H1 (cell line): Measurements from ENCODE around the gene PER2. TPM values are rescaled to one million over a fixed set of nuclear protein-coding genes. Genes with fewer than 3 reads are reported as not detected.

Experiments used
- CTCF ChIA-PET: fragments of 300-600 bp; sonication (Branson Sonifier 250); formaldehyde crosslinking; loops from one replicate; lab custom pipeline; 2021; ENCODE audit not compliant: partially characterized antibody; lab: Charles Lee
- POLR2A ChIA-PET: fragments of 300-600 bp; sonication (Branson Sonifier 250); formaldehyde crosslinking; loops from one replicate; lab custom pipeline; 2021; ENCODE audit warnings: inconsistent platforms; ENCODE audit not compliant: partially characterized antibody; lab: Charles Lee
- DNase-seq, 2 experiments: peaks; one replicate each; pipeline versions ENCODE4 v3.0.0 to v3.0.0-alpha.2; 2010 to 2022; ENCODE audit warnings: low spot score in 2 of 2, low read depth in 1 of 2, mixed read lengths in 1 of 2
- FAIRE-seq: peaks from 2 replicates; lab custom pipeline; 2011; peaks lifted over from hg19 to GRCh38; lab: Jason Lieb, UNC
- H2AFZ ChIP-seq: 2 replicates; pipeline ENCODE4 v1.8.1; 2012; ENCODE audit warnings: low read length, inconsistent platforms
- H2AK5ac ChIP-seq: 2 replicates; pipeline ENCODE4 v1.6.1; 2013; ENCODE audit warnings: low read depth, low read length
- H2BK120ac ChIP-seq: replicated peaks from 2 replicates; pipeline ENCODE3; 2013; ENCODE audit warnings: low read depth, low read length, inconsistent platforms
- H2BK12ac ChIP-seq: 2 replicates; pipeline ENCODE4 v1.6.1; 2013; ENCODE audit warnings: low read depth, low read length
- H2BK15ac ChIP-seq: 2 replicates; pipeline ENCODE4 v1.6.1; 2013; ENCODE audit warnings: low read length
- H2BK20ac ChIP-seq: 2 replicates; pipeline ENCODE4 v1.6.1; 2013; ENCODE audit warnings: low read length
- H2BK5ac ChIP-seq: 2 replicates; pipeline ENCODE4 v1.6.1; 2013; ENCODE audit warnings: low read depth, low read length
- H3K14ac ChIP-seq: 2 replicates; pipeline ENCODE4 v1.6.1; 2013; ENCODE audit warnings: inconsistent platforms; ENCODE audit not compliant: insufficient read length
- H3K18ac ChIP-seq: 2 replicates; pipeline ENCODE4 v1.6.1; 2013; ENCODE audit warnings: low read length; ENCODE audit errors: extremely low read depth
- H3K23ac ChIP-seq: 2 replicates; pipeline ENCODE4 v1.6.1; 2013; ENCODE audit warnings: inconsistent platforms; ENCODE audit not compliant: insufficient read length
- H3K23me2 ChIP-seq: 2 replicates; pipeline ENCODE4 v1.6.1; 2013; ENCODE audit warnings: low read depth, low read length
- H3K27ac ChIP-seq: 2 replicates; pipeline ENCODE4 v1.6.1; 2011; ENCODE audit warnings: low read depth, low read length, inconsistent platforms
- H3K27me3 ChIP-seq, 4 experiments: replicated peaks in 1 of 4; 1 replicate in 1 of 4; 2 replicates in 3 of 4; pipeline versions ENCODE4 v1.6.1 to v1.8.1; 2011 to 2013; ENCODE audit warnings: low read length in 3 of 4, mild to moderate bottlenecking in 3 of 4, inconsistent platforms in 2 of 4, mixed read lengths in 2 of 4, moderate library complexity in 1 of 4; ENCODE audit not compliant: control insufficient read depth in 3 of 4, insufficient read depth in 3 of 4; ENCODE audit errors: extremely low read depth in 1 of 4
- H3K36me3 ChIP-seq, 4 experiments: 2 replicates each; pipeline versions ENCODE4 v1.6.1 to v1.8.1; 2011 to 2013; ENCODE audit warnings: mild to moderate bottlenecking in 4 of 4, low read length in 3 of 4, moderate library complexity in 2 of 4, control low read depth in 1 of 4, inconsistent platforms in 1 of 4; ENCODE audit not compliant: insufficient read depth in 4 of 4, control insufficient read depth in 2 of 4
- H3K4ac ChIP-seq: replicated peaks from 2 replicates; pipeline ENCODE3; 2013; ENCODE audit warnings: low read length, low read depth, mixed read lengths, inconsistent platforms; ENCODE audit not compliant: insufficient read length
- H3K4me1 ChIP-seq, 4 experiments: replicated peaks in 1 of 4; 1 replicate in 1 of 4; 2 replicates in 3 of 4; pipeline versions ENCODE4 v1.6.1 to v1.8.1; 2011 to 2013; ENCODE audit warnings: low read length in 3 of 4, inconsistent platforms in 2 of 4, mixed read lengths in 1 of 4; ENCODE audit not compliant: insufficient read depth in 4 of 4, control insufficient read depth in 3 of 4
- H3K4me2 ChIP-seq, 2 experiments: 2 replicates each; pipeline versions ENCODE4 v1.6.1 to v1.8.1; 2011 to 2013; ENCODE audit warnings: low read depth in 2 of 2, low read length in 2 of 2, control low read depth in 1 of 2, inconsistent platforms in 1 of 2, mild to moderate bottlenecking in 1 of 2; ENCODE audit not compliant: insufficient read depth in 1 of 2
- H3K4me3 ChIP-seq, 4 experiments: fragments of 200-600, 300-600 bp in 1 of 4; sonication (generic), shearing (Covaris generic), sonication (Bioruptor Twin) in 1 of 4; 2 replicates each; pipeline versions ENCODE4 v1.5.1 to v1.8.1; 2011 to 2016; ENCODE audit warnings: low read length in 4 of 4, low read depth in 3 of 4, control low read depth in 2 of 4, inconsistent platforms in 2 of 4, mild to moderate bottlenecking in 2 of 4, mixed read lengths in 1 of 4, moderate library complexity in 1 of 4; ENCODE audit not compliant: insufficient read depth in 2 of 4; ENCODE audit errors: extremely low read depth in 1 of 4
- H3K56ac ChIP-seq: replicated peaks from 2 replicates; pipeline ENCODE3; 2013; ENCODE audit warnings: low read depth, mild to moderate bottlenecking, mixed read lengths, low read length, inconsistent platforms; ENCODE audit not compliant: insufficient read length
- H3K79me1 ChIP-seq: 2 replicates; pipeline ENCODE4 v1.6.1; 2013; ENCODE audit warnings: low read depth, low read length, control low read depth
- H3K79me2 ChIP-seq, 2 experiments: 2 replicates each; pipeline versions ENCODE4 v1.6.1 to v1.8.1; 2012 to 2013; ENCODE audit warnings: low read length in 2 of 2, mild to moderate bottlenecking in 2 of 2, inconsistent platforms in 1 of 2; ENCODE audit not compliant: insufficient read depth in 2 of 2, control insufficient read depth in 1 of 2
- H3K9ac ChIP-seq, 4 experiments: replicated peaks in 1 of 4; 1 replicate in 1 of 4; 2 replicates in 3 of 4; pipeline versions ENCODE4 v1.6.1 to v1.8.1; 2011 to 2013; ENCODE audit warnings: low read depth in 3 of 4, low read length in 3 of 4, control low read depth in 2 of 4, mild to moderate bottlenecking in 2 of 4, moderate library complexity in 2 of 4, inconsistent platforms in 1 of 4; ENCODE audit errors: extremely low read depth in 1 of 4
- H3K9me3 ChIP-seq, 2 experiments: 2 replicates each; pipeline versions ENCODE4 v1.6.1 to v1.8.1; 2012 to 2013; ENCODE audit warnings: mild to moderate bottlenecking in 2 of 2, moderate library complexity in 2 of 2, control low read depth in 1 of 2, inconsistent platforms in 1 of 2, low read depth in 1 of 2, low read length in 1 of 2, mixed read lengths in 1 of 2; ENCODE audit not compliant: insufficient read depth in 2 of 2
- H4K20me1 ChIP-seq, 2 experiments: replicated peaks in 1 of 2; 2 replicates each; pipeline versions ENCODE3 to v1.8.1; 2011 to 2013; ENCODE audit warnings: inconsistent platforms in 2 of 2, low read length in 2 of 2, mild to moderate bottlenecking in 1 of 2; ENCODE audit not compliant: insufficient read depth in 2 of 2, control insufficient read depth in 1 of 2
- H4K5ac ChIP-seq: 2 replicates; pipeline ENCODE4 v1.6.1; 2013; ENCODE audit warnings: low read length, low read depth, mixed read lengths, inconsistent platforms; ENCODE audit not compliant: insufficient read length
- H4K8ac ChIP-seq: 2 replicates; pipeline ENCODE4 v1.8.0; 2013; ENCODE audit warnings: mild to moderate bottlenecking, moderate library complexity, low read length, inconsistent platforms; ENCODE audit not compliant: insufficient read depth; ENCODE audit errors: extremely low read depth
- H4K91ac ChIP-seq: replicated peaks from 2 replicates; pipeline ENCODE3; 2013; ENCODE audit warnings: low read length, mixed read lengths, inconsistent platforms; ENCODE audit not compliant: insufficient read length
- BRCA1 ChIP-seq: IDR thresholded peaks from 2 replicates; pipeline ENCODE4 v1.6.1; 2012; ENCODE audit warnings: low read depth, low read length, improper control_type of control experiment
- KDM1A ChIP-seq: fragments of 200-600, 300-600 bp; sonication (generic); IDR thresholded peaks from 2 replicates; pipeline ENCODE4 v1.7.1; 2016; ENCODE audit warnings: mild to moderate bottlenecking, low read length, borderline replicate concordance
- RNF2 ChIP-seq: fragments of 200-900, 300-1000 bp; sonication (generic); IDR thresholded peaks from 2 replicates; pipeline ENCODE4 v1.7.1; 2016; ENCODE audit warnings: borderline replicate concordance, low read depth, mild to moderate bottlenecking, antibody characterized with exemption, low read length; ENCODE audit not compliant: poor library complexity, severe bottlenecking; ENCODE audit errors: missing control alignments
- RXRA ChIP-seq: IDR thresholded peaks from 2 replicates; pipeline ENCODE4 v1.6.1; 2011; ENCODE audit warnings: low read depth, mild to moderate bottlenecking, low read length, moderate library complexity; ENCODE audit not compliant: insufficient read depth
- SAP30 ChIP-seq: fragments of 300-600 bp; sonication (generic); IDR thresholded peaks from 2 replicates; pipeline ENCODE4 v1.7.1; 2012; ENCODE audit warnings: low read length, moderate library complexity, mild to moderate bottlenecking, inconsistent platforms; ENCODE audit not compliant: insufficient read depth, insufficient replicate concordance
- SP4 ChIP-seq: IDR thresholded peaks from 2 replicates; pipeline ENCODE4 v1.6.1; 2012; ENCODE audit warnings: low read length, inconsistent platforms
- SRF ChIP-seq: IDR thresholded peaks from 2 replicates; pipeline ENCODE4 v1.6.1; 2011; ENCODE audit warnings: mild to moderate bottlenecking, low read depth, low read length, moderate library complexity
- TAF1 ChIP-seq: IDR thresholded peaks from 2 replicates; pipeline ENCODE4 v1.6.1; 2011; ENCODE audit warnings: mild to moderate bottlenecking, low read depth, low read length
- TBP ChIP-seq: IDR thresholded peaks from 2 replicates; pipeline ENCODE4 v1.6.1; 2011; ENCODE audit warnings: low read depth, low read length, improper control_type of control experiment
- USF2 ChIP-seq: IDR thresholded peaks from 2 replicates; pipeline ENCODE4 v1.6.1; 2011; ENCODE audit warnings: low read length, improper control_type of control experiment
- WGBS, 2 experiments: shearing (Covaris generic) in 1 of 2; methylation state at CpG; one replicate each; pipeline versions ENCODE4 v1.1.6 to v1.1.7; 2013 to 2015; ENCODE audit warnings: low lambda C conversion rate in 2 of 2, mixed read lengths in 2 of 2, inconsistent platforms in 1 of 2, low coverage in 1 of 2, missing lambda C conversion rate in 1 of 2; ENCODE audit not compliant: insufficient replicate concordance in 2 of 2, insufficient coverage in 1 of 2, insufficient read length in 1 of 2; ENCODE audit errors: extremely low coverage in 1 of 2, missing lambda C conversion rate in 1 of 2; 5-methylcytosine and 5-hydroxymethylcytosine counted together
- polyA plus RNA-seq, 7 experiments: library from polyadenylated mRNA; depleted of rRNA in 3 of 7; stranded (reverse) in 5 of 7; unstranded in 2 of 7; fragments of >200 nt in 5 of 7; fragments of 200-250 nt in 2 of 7; gene quantifications; 1 replicate in 5 of 7; 2 replicates in 1 of 7; 4 replicates in 1 of 7; pipeline versions ENCODE4 v1.2.1 to v1.2.3, GENCODE V29; 2011 to 2013; ENCODE audit warnings: missing spikeins in 2 of 7, mixed read lengths in 2 of 7
- total RNA-seq: library from RNA; stranded (reverse); fragmentation: NEBNext Ultra II Directional; extraction: Animal tissue kit (Norgen Biotek cat#: 25700); gene quantifications from 2 replicates; pipeline ENCODE4 v1.2.1, GENCODE V29; 2021

The PER2 gene
- total and polyA plus RNA-seq, 2 of the 8 experiments (the other 6 are each of a cell fraction or from before 2014, with no cell fraction given) = 0.91 to 5.5 TPM

DNA sequence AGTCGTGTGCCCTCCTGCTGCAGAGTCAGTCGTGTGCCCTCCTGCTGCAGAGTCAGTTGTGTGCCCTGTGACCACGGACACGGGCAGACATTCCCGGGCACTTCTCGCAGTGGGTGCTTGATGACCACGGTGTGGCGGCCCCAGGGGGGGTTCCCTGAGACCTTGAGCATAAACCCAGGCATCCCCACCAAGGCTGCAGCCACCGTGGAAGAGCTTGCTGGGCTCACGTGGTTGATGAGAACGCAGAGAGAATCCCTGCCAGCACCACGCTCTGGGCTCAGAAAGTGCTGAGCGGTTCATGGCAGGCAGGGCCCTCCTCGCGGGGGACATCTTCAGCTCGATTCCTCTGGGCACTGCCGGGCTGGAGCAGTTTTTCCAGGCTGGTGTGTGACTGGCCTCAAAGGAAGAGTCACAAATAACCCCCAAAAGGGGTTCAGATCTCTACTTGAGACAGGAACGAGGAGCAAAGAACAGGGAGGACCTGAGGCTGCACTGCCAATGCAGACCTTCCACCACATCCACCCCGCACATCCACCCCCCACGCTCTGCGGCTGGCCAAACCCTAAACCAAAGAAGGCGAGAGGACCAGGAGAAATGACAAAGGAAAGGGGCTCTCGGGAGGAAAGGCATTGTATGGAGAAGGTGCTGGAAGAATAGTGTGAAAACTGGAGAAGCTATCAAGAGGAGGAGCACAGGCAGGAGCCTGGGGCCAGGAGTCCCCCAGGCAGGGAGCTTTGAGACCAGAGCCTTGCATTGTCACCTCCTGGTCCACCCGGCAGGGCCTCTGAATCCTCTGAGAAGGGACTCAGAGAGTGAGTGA is 8.4 kb upstream of the PER2 start:
- Histone ChIP-seq H3K14ac (no peak overlapping the region), H3K56ac (no peak overlapping the region), H3K23me2 (no peaks in the 10 kb centered on the region), H2BK15ac (0 out of 2 replicates have a peak overlapping the region, but pooled peaks have one; percentile 72), H3K36me3 (no peaks in the 10 kb centered on the region), H2BK120ac (no peak overlapping the region), H3K4me3 (no peak overlapping the region), H3K9me3 (no peaks in the 10 kb centered on the region), H3K9ac (no peak overlapping the region), H3K27ac (no peak overlapping the region), H3K18ac (no peak overlapping the region), H2BK20ac (no peak overlapping the region), H3K79me2 (no peaks in the 10 kb centered on the region), H3K4me1 (no peaks in the 10 kb centered on the region), H3K79me1 (no peaks in the 10 kb centered on the region), H4K5ac (no peak overlapping the region), H3K4ac (no peak overlapping the region), H2AFZ (no peak overlapping the region), H3K23ac (no peak overlapping the region), H4K91ac (no peak overlapping the region), H4K20me1 (no peaks in the 10 kb centered on the region), H2BK12ac (no peak overlapping the region), H3K27me3 (peaks cover 0 to 2% (median 0%) of the 10 kb centered on the region in 4 experiments; a peak in 2 of 7 replicates), H3K4me2 (no peak overlapping the region), H2BK5ac (no peak overlapping the region; the same call in 1 of the 2 replicates), H4K8ac (no peak overlapping the region), H2AK5ac (no peak overlapping the region)
- DNase-seq (no peak), FAIRE-seq (no peak)
- ChIA-PET POLR2A (interaction anchor here (3.3 kb wide), 1 partner anchor 9 kb away, joined by 15 read pairs; the partner anchor contains the start of gene PER2), CTCF (interaction anchor here (0.7 to 1.2 kb wide), 3 partner anchors 8 to 1055 kb away, joined by 3 to 6 read pairs (median 3); no protein-coding TSS in a partner anchor)
- 88% methylated on average over 23 of the region's 24 CpGs; no CpG with 5 or more reads in 1 of the 2 experiments for WGBS, 2 experiments
- TF ChIP-seq TBP (no peak), SP4 (no peak), USF2 (no peak), SRF (no peak), KDM1A (no peak), RNF2 (no peak), TAF1 (no peak), RXRA (no peak), SAP30 (no peak), BRCA1 (no peak)
